Loucy (cell line): ENCODE data around the gene PLXNA2.

Experiments used
- H2AFZ ChIP-seq: fragments of 200-600 bp; sonication (generic); 2 replicates; pipeline ENCODE4 v1.6.0; 2016; ENCODE audit warnings: antibody characterized with exemption, mild to moderate bottlenecking, low read length, moderate library complexity
- H3F3A ChIP-seq: fragments of 200-600 bp; 2 replicates; pipeline ENCODE4 v1.6.0; 2016; ENCODE audit warnings: antibody characterized with exemption, low read depth, mild to moderate bottlenecking
- H3K27me3 ChIP-seq: fragments of 200-600 bp; sonication (generic); 2 replicates; pipeline ENCODE4 v1.6.1; 2014; ENCODE audit warnings: low read length, mild to moderate bottlenecking; ENCODE audit not compliant: insufficient read depth, poor library complexity, severe bottlenecking
- H3K36me3 ChIP-seq: fragments of 200-600 bp; sonication (generic); 2 replicates; pipeline ENCODE4 v1.6.1; 2016; ENCODE audit warnings: low read length; ENCODE audit not compliant: insufficient read depth
- H3K4me1 ChIP-seq: fragments of 200-600 bp; sonication (generic); 2 replicates; pipeline ENCODE4 v1.5.1; 2014; ENCODE audit warnings: low read length, mild to moderate bottlenecking; ENCODE audit not compliant: insufficient read depth, poor library complexity, severe bottlenecking
- H3K4me2 ChIP-seq: fragments of 200-600 bp; sonication (generic); 2 replicates; pipeline ENCODE4 v1.6.0; 2014; ENCODE audit warnings: antibody characterized with exemption, low read length, low read depth, mild to moderate bottlenecking; ENCODE audit not compliant: poor library complexity, severe bottlenecking
- H3K4me3 ChIP-seq: fragments of 200-600 bp; sonication (generic); 2 replicates; pipeline ENCODE4 v1.5.1; 2014; ENCODE audit warnings: low read length, mild to moderate bottlenecking, mixed read lengths; ENCODE audit not compliant: poor library complexity, severe bottlenecking
- H3K79me2 ChIP-seq: fragments of 200-600 bp; sonication (generic); 2 replicates; pipeline ENCODE4 v1.6.1; 2014; ENCODE audit warnings: low read length; ENCODE audit not compliant: insufficient read depth
- H3K9ac ChIP-seq: fragments of 200-600 bp; sonication (generic); 2 replicates; pipeline ENCODE4 v1.6.0; 2014; ENCODE audit warnings: mild to moderate bottlenecking, low read depth, low read length, moderate library complexity; ENCODE audit not compliant: poor library complexity, severe bottlenecking
- H3K9me2 ChIP-seq: fragments of 200-600 bp; sonication (generic); replicated peaks from 2 replicates; pipeline ENCODE4 v1.6.1; 2016; ENCODE audit warnings: low read depth, low read length, mixed read lengths
- H3K9me3 ChIP-seq: fragments of 200-600 bp; sonication (generic); 2 replicates; pipeline ENCODE4 v1.6.1; 2014; ENCODE audit warnings: mild to moderate bottlenecking, antibody characterized with exemption, low read length, low read depth; ENCODE audit not compliant: insufficient read depth
- H4K20me1 ChIP-seq: fragments of 200-600 bp; sonication (generic); 2 replicates; pipeline ENCODE4 v1.6.0; 2014; ENCODE audit warnings: antibody characterized with exemption, low read length, mild to moderate bottlenecking; ENCODE audit not compliant: insufficient read depth, poor library complexity, severe bottlenecking
- EZH2phosphoT487 ChIP-seq: fragments of 200-600 bp; IDR thresholded peaks from 2 replicates; pipeline ENCODE4 v1.6.1; 2018; ENCODE audit warnings: antibody characterized with exemption, mild to moderate bottlenecking, moderate library complexity, borderline replicate concordance
- TF ChIP-seq, protein P1 (sequence below): fragments of 200-600 bp; sonication (generic); conservative IDR thresholded peaks from 2 replicates; pipeline ENCODE4 v1.5.1; 2014; ENCODE audit warnings: mild to moderate bottlenecking, antibody characterized with exemption, low read length

The PLXNA2 gene

DNA sequence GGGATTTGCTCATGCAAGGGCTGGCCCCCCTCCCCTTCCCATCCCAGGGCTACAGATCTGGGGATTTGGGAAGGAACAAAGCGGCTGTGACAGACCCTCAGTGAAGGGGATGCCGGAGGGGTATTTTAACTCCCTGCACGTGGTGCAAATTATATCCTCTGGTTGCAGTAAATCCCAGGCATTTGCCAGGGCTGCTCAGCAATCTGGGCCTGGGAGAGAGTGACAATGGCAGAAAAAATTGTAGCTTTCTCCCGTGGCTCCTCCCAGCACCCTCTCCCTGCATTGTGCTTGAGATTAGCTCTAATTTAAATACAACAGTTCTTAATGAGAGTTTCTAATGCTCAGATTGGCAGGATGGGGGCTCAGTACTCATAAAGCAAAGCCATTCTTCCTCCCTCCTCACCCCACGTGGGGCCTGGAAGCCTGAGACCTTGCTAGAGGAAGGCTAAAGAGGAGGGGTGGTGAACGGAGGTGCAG lies 203.3 kb downstream of the PLXNA2 start:
- Histone ChIP-seq H4K20me1 (no peaks in the 10 kb centered on the region), H3K36me3 (no peaks in the 10 kb centered on the region), H3K4me2 (no peak overlapping the region), H3K9me3 (no peaks in the 10 kb centered on the region), H3K27me3 (no peaks in the 10 kb centered on the region), H3K79me2 (no peaks in the 10 kb centered on the region), H2AFZ (no peak overlapping the region), H3K9me2 (no peaks in the 10 kb centered on the region), H3K4me3 (no peak overlapping the region), H3F3A (no peaks in the 10 kb centered on the region), H3K4me1 (peaks cover 20% of the 10 kb centered on the region), H3K9ac (no peak overlapping the region)
- TF ChIP-seq, protein P1, sequence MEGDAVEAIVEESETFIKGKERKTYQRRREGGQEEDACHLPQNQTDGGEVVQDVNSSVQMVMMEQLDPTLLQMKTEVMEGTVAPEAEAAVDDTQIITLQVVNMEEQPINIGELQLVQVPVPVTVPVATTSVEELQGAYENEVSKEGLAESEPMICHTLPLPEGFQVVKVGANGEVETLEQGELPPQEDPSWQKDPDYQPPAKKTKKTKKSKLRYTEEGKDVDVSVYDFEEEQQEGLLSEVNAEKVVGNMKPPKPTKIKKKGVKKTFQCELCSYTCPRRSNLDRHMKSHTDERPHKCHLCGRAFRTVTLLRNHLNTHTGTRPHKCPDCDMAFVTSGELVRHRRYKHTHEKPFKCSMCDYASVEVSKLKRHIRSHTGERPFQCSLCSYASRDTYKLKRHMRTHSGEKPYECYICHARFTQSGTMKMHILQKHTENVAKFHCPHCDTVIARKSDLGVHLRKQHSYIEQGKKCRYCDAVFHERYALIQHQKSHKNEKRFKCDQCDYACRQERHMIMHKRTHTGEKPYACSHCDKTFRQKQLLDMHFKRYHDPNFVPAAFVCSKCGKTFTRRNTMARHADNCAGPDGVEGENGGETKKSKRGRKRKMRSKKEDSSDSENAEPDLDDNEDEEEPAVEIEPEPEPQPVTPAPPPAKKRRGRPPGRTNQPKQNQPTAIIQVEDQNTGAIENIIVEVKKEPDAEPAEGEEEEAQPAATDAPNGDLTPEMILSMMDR: no peak
- no peak for TF ChIP-seq EZH2phosphoT487

- no peaks in the 10 kb centered on the region for H4K20me1 ChIP-seq
- H3K4me3 ChIP-seq: no peak overlapping the region
- no peaks in the 10 kb centered on the region for H3K79me2 ChIP-seq
- no peaks in the 10 kb centered on the region for H3K36me3 ChIP-seq
- no peaks in the 10 kb centered on the region for H3F3A ChIP-seq
- H3K9me3 ChIP-seq: no peaks in the 10 kb centered on the region
- no peak overlapping the region for H3K4me2 ChIP-seq
- no peak overlapping the region for H3K9ac ChIP-seq
- H3K9me2 ChIP-seq: no peaks in the 10 kb centered on the region
- TF ChIP-seq EZH2phosphoT487: no peak
- TF ChIP-seq, protein P1: no peak
- H3K27me3 ChIP-seq: no peaks in the 10 kb centered on the region
- H2AFZ ChIP-seq: no peak overlapping the region
- peaks cover 10% of the 10 kb centered on the region for H3K4me1 ChIP-seq
Measured at GRCh38 chr1:208039536-208040332, 204.4 kb downstream of the PLXNA2 start.

DNA sequence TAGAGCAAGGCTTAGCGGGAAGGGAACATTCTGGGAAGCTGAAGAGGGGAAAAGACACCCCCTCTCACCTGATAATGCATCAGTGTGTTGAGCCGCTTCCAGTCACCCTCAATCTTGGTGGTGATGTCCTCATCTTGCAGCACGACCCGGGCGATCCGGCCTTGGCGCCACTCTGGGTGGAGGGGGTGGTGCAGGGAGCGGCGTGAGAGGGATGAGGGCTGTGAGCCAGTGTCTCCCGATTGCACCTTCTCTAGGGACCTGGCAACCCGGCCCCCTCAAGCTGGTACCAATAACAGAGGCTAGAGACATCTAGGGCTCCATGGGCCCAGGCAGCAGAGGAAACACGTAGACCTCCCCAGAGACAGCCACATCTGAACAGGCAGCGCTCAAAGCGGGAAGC lies 205.9 kb downstream of the PLXNA2 start:
- no peaks in the 10 kb centered on the region for H3K9me3 ChIP-seq
- H3K9ac ChIP-seq: no peak overlapping the region
- no peaks in the 10 kb centered on the region for H4K20me1 ChIP-seq
- H3K4me3 ChIP-seq: no peak overlapping the region
- H3K36me3 ChIP-seq: no peaks in the 10 kb centered on the region
- H3K4me1 ChIP-seq: no peaks in the 10 kb centered on the region
- no peaks in the 10 kb centered on the region for H3K79me2 ChIP-seq
- H2AFZ ChIP-seq: no peak overlapping the region
- H3F3A ChIP-seq: no peaks in the 10 kb centered on the region
- no peak overlapping the region for H3K4me2 ChIP-seq
- H3K27me3 ChIP-seq: no peaks in the 10 kb centered on the region
- TF ChIP-seq, protein P1: no peak
- TF ChIP-seq EZH2phosphoT487: no peak
- no peaks in the 10 kb centered on the region for H3K9me2 ChIP-seq
